Kidney (tissue), 14 donors: Measurements from ENCODE around the gene INPP5A. TPM values are rescaled to one million over a fixed set of nuclear protein-coding genes. Genes with fewer than 3 reads are reported as not detected.

Source experiments
- DNase-seq, 5 donors: peaks; one replicate each; pipeline ENCODE4 v3.0.0-alpha.2; 2013 to 2020
- FAIRE-seq: peaks from 2 replicates; lab custom pipeline; 2012; peaks lifted over from hg19 to GRCh38; lab: Jason Lieb, UNC
- H3K27ac ChIP-seq, 2 donors: one replicate each; pipeline ENCODE4 v1.7.0; 2013; ENCODE audit warnings: low read depth in 2 of 2, low read length in 2 of 2, inconsistent platforms in 1 of 2
- H3K27me3 ChIP-seq: one replicate; pipeline ENCODE4 v1.7.1; 2013; ENCODE audit warnings: low read length, inconsistent platforms; ENCODE audit not compliant: control insufficient read depth, insufficient read depth
- H3K36me3 ChIP-seq, 3 donors: one replicate each; pipeline versions ENCODE4 v1.7.0 to v1.7.1; 2013; ENCODE audit warnings: low read length in 3 of 3, control low read depth in 1 of 3, inconsistent platforms in 1 of 3; ENCODE audit not compliant: insufficient read depth in 3 of 3, control insufficient read depth in 2 of 3
- H3K4me1 ChIP-seq, 3 donors: one replicate each; pipeline versions ENCODE4 v1.7.0 to v1.7.1; 2013; ENCODE audit warnings: low read length in 3 of 3, inconsistent platforms in 1 of 3, low read depth in 1 of 3; ENCODE audit not compliant: control insufficient read depth in 2 of 3, insufficient read depth in 2 of 3
- H3K4me3 ChIP-seq, 3 donors: one replicate each; pipeline versions ENCODE4 v1.7.0 to v1.8.1; 2013; ENCODE audit warnings: low read length in 3 of 3, control low read depth in 1 of 3, inconsistent platforms in 1 of 3
- H3K9ac ChIP-seq, 3 donors: one replicate each; pipeline versions ENCODE4 v1.7.0 to v1.7.1; 2013; ENCODE audit warnings: low read length in 3 of 3, control low read depth in 1 of 3, inconsistent platforms in 1 of 3
- H3K9me3 ChIP-seq, 3 donors: one replicate each; pipeline versions ENCODE4 v1.7.0 to v1.7.1; 2013; ENCODE audit warnings: low read length in 3 of 3, control low read depth in 1 of 3, inconsistent platforms in 1 of 3; ENCODE audit not compliant: control insufficient read depth in 2 of 3, insufficient read depth in 1 of 3
- intact Hi-C: fragments of 100-400 bp; cut with DNase I; formaldehyde crosslinking; loops from one replicate; pipeline ENCODE4 v1.11.1; 2022
- polyA plus RNA-seq: library from polyadenylated mRNA; stranded (reverse); fragments of 350-450 nt; fragmentation: Illumina TruSeq; extraction: RNeasy Lipid Tissue Mini Kit (QIAGEN cat#74804); gene quantifications from one replicate; pipeline ENCODE4 v1.2.3, GENCODE V29; 2014; ENCODE audit warnings: low read depth, low replicate concordance; ENCODE audit not compliant: insufficient read depth
- total RNA-seq: library from RNA; stranded (reverse); fragmentation: NEBNext Ultra II Directional; extraction: Animal tissue kit (Norgen Biotek cat#: 25700); gene quantifications from one replicate; pipeline ENCODE4 v1.2.1, GENCODE V29; 2021
- TF ChIP-seq, protein P1 (sequence below): IDR thresholded peaks from 3 replicates; pipeline ENCODE4 v1.5.1; 2012; ENCODE audit warnings: mild to moderate bottlenecking, moderate library complexity, borderline replicate concordance; ENCODE audit not compliant: insufficient read depth; ENCODE audit errors: extremely low read depth
- donor health status: control.
- donor health status: control.
- donor health status: control.
- donor health status: control.
- donor health status: control.
- donor health status: DM: yes; HTN: yes; CAD: no.
- donor health status: Normal renal cell carcinoma (clear cell type).

Gene INPP5A
- total and polyA plus RNA-seq, 2 donors from 2014 or later: 20.8 to 40.3 TPM

DNA sequence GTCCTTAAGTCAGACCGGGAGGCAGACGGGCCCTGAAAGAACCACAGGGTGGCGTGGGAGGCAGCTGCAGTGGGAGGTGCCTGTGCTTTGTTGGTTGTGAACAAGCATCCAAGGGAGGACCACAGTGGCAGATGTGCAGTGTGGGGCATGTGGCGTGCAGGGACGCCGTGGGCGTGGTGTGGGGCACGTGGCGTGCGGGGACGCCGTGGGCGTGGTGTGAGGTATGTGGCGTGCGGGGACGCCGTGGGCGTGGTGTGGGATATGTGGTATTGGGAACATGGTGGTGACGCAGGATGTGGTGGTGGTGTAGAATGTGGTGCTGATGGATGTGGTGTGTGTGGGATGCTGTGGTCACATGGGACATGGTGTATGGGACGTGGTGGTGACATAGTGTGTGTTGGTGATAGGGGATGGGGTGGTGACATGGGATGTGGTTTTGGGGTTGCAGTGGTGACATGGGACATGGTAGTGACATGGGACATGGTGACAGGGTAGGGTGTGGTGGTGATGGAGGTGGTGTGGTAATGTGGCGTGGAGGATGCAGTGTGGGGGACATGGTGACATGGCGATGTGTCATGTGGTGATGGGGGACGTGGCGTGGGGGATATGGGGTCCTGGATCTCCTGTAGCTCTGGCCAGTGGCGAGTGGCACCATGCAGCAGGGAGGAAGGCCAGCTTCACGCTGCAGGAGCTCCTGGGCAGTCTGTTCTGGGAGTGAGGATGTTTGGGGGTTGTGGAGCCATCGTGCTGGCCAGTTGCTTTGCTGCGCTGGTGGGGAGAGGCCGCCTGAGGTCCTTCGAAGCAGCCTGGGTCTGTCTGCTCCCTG is 78.8 kb downstream of the INPP5A start:
- H3K27ac ChIP-seq: no peak overlapping the region
- no peak overlapping the region for H3K9ac ChIP-seq
- peaks cover 0 to 12% (median 0%) of the 10 kb centered on the region in 3 donors for H3K9me3 ChIP-seq
- TF ChIP-seq, protein P1, sequence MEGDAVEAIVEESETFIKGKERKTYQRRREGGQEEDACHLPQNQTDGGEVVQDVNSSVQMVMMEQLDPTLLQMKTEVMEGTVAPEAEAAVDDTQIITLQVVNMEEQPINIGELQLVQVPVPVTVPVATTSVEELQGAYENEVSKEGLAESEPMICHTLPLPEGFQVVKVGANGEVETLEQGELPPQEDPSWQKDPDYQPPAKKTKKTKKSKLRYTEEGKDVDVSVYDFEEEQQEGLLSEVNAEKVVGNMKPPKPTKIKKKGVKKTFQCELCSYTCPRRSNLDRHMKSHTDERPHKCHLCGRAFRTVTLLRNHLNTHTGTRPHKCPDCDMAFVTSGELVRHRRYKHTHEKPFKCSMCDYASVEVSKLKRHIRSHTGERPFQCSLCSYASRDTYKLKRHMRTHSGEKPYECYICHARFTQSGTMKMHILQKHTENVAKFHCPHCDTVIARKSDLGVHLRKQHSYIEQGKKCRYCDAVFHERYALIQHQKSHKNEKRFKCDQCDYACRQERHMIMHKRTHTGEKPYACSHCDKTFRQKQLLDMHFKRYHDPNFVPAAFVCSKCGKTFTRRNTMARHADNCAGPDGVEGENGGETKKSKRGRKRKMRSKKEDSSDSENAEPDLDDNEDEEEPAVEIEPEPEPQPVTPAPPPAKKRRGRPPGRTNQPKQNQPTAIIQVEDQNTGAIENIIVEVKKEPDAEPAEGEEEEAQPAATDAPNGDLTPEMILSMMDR: no peak
- no peaks in the 10 kb centered on the region for H3K4me1 ChIP-seq
- H3K36me3 ChIP-seq: no peaks in the 10 kb centered on the region
- intact Hi-C loops: no loop called here
- H3K27me3 ChIP-seq: no peaks in the 10 kb centered on the region
- DNase-seq (peak in 1 of 5 donors; percentile 65), FAIRE-seq (no peak)
- no peak overlapping the region for H3K4me3 ChIP-seq

DNA sequence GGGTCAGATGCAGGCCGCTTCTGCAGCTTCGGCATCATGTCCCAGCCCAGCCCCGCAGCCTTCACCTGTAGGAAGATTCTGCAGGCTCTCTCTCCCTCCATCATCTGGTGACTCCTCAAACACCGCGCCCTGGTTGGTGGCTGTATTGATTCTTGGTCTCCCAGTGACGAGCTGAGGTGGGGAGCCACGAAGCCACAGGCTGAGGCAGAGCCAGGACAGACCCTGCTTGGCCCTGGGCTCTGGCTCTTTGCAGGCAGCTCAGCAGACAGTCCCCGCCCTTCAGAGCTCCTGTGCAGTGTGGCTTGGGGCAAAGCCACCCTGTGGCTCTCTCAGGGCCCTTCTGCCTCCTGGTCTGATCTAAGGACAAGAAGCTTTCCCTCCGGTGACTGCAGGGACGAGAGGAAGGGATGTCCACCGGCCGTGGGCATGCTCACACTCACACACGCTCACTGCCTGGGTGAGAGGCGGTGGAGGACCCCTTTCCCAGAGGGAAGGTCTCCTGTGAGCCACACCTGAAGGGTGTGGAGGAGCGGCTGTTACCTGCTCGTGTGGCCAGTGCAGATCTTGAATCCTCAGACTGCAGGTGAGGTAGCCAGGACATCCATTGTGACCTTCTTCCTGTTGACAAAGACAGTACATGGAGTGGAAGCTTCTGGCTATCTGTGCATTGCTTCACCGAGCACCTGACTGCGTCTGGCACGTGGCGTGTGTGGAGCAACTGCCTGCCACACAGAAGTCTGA is 79.6 kb downstream of the INPP5A start:
- no peak overlapping the region for H3K27ac ChIP-seq
- no peak for DNase-seq
- intact Hi-C loops: no loop called here

DNA sequence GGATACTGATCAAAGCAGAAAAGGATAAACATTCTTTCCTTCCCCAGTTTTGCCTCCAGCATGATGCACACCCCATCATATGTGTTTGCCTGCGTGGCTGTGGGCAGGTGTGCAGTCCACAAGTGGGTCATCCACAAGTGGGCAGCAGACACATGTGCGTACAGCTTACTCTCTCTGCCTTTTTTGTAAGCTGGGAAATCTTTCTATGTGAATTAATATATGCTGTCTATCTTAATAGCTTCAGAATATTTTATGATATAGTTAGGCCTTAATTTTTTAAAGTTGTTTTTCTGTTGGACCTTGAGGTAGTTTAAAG is 80.1 kb downstream of the INPP5A start:
- Histone ChIP-seq H3K4me3 (no peak overlapping the region), H3K9ac (no peak overlapping the region), H3K9me3 (peaks cover 0 to 12% (median 0%) of the 10 kb centered on the region in 3 donors), H3K27me3 (no peaks in the 10 kb centered on the region), H3K27ac (no peak overlapping the region), H3K4me1 (no peaks in the 10 kb centered on the region), H3K36me3 (no peaks in the 10 kb centered on the region)
- DNase-seq (no peak), FAIRE-seq (no peak)
- intact Hi-C loops: no loop called here
- TF ChIP-seq, protein P1: no peak

More for the DNA sequence above, 79.6 kb downstream of the INPP5A start:
- peaks cover 0 to 12% (median 0%) of the 10 kb centered on the region in 3 donors for H3K9me3 ChIP-seq
- H3K9ac ChIP-seq: no peak overlapping the region
- H3K36me3 ChIP-seq: no peaks in the 10 kb centered on the region
- H3K27me3 ChIP-seq: no peaks in the 10 kb centered on the region
- FAIRE-seq: no peak
- TF ChIP-seq, protein P1: no peak
- H3K4me3 ChIP-seq: no peak overlapping the region
- H3K4me1 ChIP-seq: no peaks in the 10 kb centered on the region
